GM21825 (cell line): Measurements from ENCODE around the gene PCDHGB3.

ENCODE experiments used
- ATAC-seq: cut with Tn5 transposase; IDR thresholded peaks from one replicate; pipeline ENCODE4 v1.9.1; 2021; ENCODE audit warnings: mild to moderate bottlenecking, moderate library complexity; ENCODE audit not compliant: unreplicated experiment

Gene PCDHGB3

DNA sequence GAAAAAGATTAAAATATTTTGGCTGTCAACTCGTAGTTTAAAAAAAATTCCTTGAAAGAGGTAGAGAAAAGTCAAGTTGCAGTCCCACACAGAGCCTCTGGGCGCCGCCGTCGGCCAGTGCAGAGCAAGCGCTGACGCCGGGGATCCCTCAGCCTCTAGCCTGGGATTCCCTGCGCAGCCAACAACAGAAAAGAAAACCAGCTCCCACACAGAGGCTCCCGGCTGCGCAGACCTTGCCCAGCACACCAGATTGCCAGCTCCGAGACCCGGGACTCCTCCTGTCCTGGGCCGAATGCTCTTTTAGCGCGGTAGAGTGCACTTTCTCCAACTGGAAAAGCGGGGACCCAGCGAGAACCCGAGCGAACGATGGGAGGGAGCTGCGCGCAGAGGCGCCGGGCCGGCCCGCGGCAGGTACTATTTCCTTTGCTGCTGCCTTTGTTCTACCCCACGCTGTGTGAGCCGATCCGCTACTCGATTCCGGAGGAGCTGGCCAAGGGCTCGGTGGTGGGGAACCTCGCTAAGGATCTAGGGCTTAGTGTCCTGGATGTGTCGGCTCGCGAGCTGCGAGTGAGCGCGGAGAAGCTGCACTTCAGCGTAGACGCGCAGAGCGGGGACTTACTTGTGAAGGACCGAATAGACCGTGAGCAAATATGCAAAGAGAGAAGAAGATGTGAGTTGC is 47.6 kb downstream of the PCDHGB3 start, which contains the start of gene PCDHGB7:
TSS of gene PCDHGB7 (plus strand) at position 184 of the 679 bp plus-strand sequence. CDS start at position 367, 183 bp downstream.
- ATAC-seq: peak; percentile 79

GRCh38 chr5:141419074-141419880 is 49.2 kb downstream of the PCDHGB3 start:
- no peak for ATAC-seq

DNA sequence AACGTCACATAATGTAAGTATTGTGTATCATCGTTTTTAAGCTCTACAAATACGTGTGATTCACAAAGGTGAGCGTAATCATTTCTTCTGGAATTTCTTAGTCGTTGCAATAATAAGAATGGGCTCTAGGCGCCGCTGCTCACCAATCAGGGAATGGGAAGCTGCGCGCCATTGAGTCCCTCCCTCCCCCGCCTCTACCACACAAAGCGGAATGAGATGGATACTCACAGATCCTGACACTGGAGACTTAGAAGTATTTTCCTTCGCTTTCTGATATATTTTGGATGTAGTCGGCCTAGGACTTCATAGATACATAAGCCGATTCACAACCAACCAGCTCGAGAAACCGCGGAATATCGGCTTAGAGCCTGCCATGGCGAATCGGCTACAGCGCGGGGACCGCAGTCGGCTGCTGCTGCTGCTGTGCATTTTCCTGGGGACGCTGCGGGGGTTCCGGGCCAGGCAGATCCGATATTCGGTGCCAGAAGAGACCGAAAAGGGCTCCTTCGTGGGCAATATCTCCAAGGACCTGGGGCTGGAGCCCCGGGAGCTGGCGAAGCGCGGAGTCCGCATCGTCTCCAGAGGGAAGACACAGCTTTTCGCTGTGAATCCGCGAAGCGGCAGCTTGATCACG is 50.9 kb downstream of the PCDHGB3 start, which contains the start of gene PCDHGA11:
TSS of gene PCDHGA11 (plus strand) at position 197 of the 634 bp plus-strand sequence. CDS start at position 374, 177 bp downstream.
- peak; percentile 56 for ATAC-seq

- ATAC-seq: no peak
Measured at GRCh38 chr5:141421489-141421855, 51.4 kb downstream of the PCDHGB3 start.
